ENCODE measurements around the gene ATXN7L2.

GRCh38 chr1:109528712-109529111, 45.0 kb downstream of the ATXN7L2 start:
- TF ChIP-seq REST (IDR thresholded peaks at IDR 0.05; ENCODE audit: insufficient read depth in 1 of 2, low read depth in 2 of 2, low read length in 2 of 2) (no peak), FOXP2 (optimal IDR thresholded peaks at IDR 0.05; ENCODE audit: borderline replicate concordance, extremely low read depth, extremely low read length, insufficient read depth) (no peak), POLR2AphosphoS5 (IDR thresholded peaks at IDR 0.05; ENCODE audit: low read depth, low read length) (no peak), SIN3A (IDR thresholded peaks at IDR 0.05; ENCODE audit: borderline replicate concordance, insufficient read depth, low read length) (no peak)
